ENCODE results near the gene ABHD18.

GRCh38 chr4:127917151-127917550, 48.1 kb upstream of the ABHD18 start:
- TF ChIP-seq CTCF (IDR thresholded peaks at IDR 0.05) (no peak), POLR2A (IDR thresholded peaks at IDR 0.05) (no peak), POLR2AphosphoS5 (IDR thresholded peaks at IDR 0.05) (no peak), EP300 (IDR thresholded peaks at IDR 0.05) (no peak)

Measured in stomach (tissue), 4 donors.